NCI-H345 treated with DMSO at 0.1 percent for 48 hours (cell line): ENCODE measurements around the gene SIAE.

Experiments used
- DNase-seq: peaks from one replicate; lab custom pipeline; 2025; ENCODE audit not compliant: unreplicated experiment; lab: John Stamatoyannopoulos, UW

SIAE gene

DNA sequence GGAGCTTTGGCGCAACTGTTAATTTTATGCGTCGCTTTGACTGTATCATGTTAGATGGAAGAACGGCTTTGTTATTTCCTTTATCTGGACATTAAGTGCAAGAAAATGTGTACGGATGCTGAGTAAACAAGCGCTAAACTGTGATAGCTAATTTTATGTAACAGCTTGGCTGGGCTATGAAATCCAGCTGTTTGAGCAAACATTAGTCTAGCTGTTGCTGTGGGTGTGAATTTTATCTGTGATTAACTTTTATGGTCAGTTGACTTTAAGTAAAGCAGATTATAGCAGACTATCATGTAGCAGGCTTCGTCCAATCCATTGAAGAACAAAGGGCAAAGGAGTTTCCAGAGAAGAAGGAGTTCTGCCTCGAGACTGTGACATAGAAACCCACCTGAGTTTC is 89.8 kb downstream of the SIAE start:
- no peak for DNase-seq
